IMR-90 (cell line): ENCODE data around the gene GTF2H1.

Source experiments
- CEBPB ChIP-seq: IDR thresholded peaks from 2 replicates; pipeline ENCODE4 v1.6.1; 2012; ENCODE audit warnings: low read depth, low read length, improper control_type of control experiment
- CHD1 ChIP-seq: IDR thresholded peaks from 2 replicates; pipeline ENCODE4 v1.6.1; 2012; ENCODE audit warnings: low read depth, low read length, improper control_type of control experiment
- MXI1 ChIP-seq: IDR thresholded peaks from 2 replicates; pipeline ENCODE4 v1.6.1; 2012; ENCODE audit warnings: low read depth, mild to moderate bottlenecking, low read length, moderate library complexity, borderline replicate concordance
- NFE2L2 ChIP-seq: fragments of 150-350 bp; IDR thresholded peaks from 2 replicates; pipeline ENCODE4 v1.6.1; 2016; ENCODE audit warnings: low read depth, mild to moderate bottlenecking, low read length
- POLR2A ChIP-seq: IDR thresholded peaks from 2 replicates; pipeline ENCODE4 v1.6.1; 2012; ENCODE audit warnings: mild to moderate bottlenecking, low read depth, low read length
- RCOR1 ChIP-seq: IDR thresholded peaks from 2 replicates; pipeline ENCODE4 v1.6.1; 2012; ENCODE audit warnings: mild to moderate bottlenecking, low read length, improper control_type of control experiment; ENCODE audit not compliant: insufficient replicate concordance
- RFX5 ChIP-seq: IDR thresholded peaks from 2 replicates; pipeline ENCODE4 v1.8.0; 2012; ENCODE audit warnings: low read depth, mild to moderate bottlenecking, low read length, moderate library complexity
- USF2 ChIP-seq: fragments of 150-350 bp; IDR thresholded peaks from 2 replicates; pipeline ENCODE4 v1.6.1; 2017; ENCODE audit warnings: mild to moderate bottlenecking, antibody characterized with exemption, low read length, low read depth
- TF ChIP-seq, protein P1 (sequence below): conservative IDR thresholded peaks from 2 replicates; pipeline ENCODE4 v1.5.1; 2012; ENCODE audit warnings: mild to moderate bottlenecking, low read depth, low read length, improper control_type of control experiment
- TF ChIP-seq, protein P2 (sequence below): fragments of 150-350 bp; IDR thresholded peaks from 2 replicates; pipeline ENCODE4 v1.6.1; 2016; ENCODE audit warnings: low read depth, mild to moderate bottlenecking, low read length, moderate library complexity, borderline replicate concordance

DNA sequence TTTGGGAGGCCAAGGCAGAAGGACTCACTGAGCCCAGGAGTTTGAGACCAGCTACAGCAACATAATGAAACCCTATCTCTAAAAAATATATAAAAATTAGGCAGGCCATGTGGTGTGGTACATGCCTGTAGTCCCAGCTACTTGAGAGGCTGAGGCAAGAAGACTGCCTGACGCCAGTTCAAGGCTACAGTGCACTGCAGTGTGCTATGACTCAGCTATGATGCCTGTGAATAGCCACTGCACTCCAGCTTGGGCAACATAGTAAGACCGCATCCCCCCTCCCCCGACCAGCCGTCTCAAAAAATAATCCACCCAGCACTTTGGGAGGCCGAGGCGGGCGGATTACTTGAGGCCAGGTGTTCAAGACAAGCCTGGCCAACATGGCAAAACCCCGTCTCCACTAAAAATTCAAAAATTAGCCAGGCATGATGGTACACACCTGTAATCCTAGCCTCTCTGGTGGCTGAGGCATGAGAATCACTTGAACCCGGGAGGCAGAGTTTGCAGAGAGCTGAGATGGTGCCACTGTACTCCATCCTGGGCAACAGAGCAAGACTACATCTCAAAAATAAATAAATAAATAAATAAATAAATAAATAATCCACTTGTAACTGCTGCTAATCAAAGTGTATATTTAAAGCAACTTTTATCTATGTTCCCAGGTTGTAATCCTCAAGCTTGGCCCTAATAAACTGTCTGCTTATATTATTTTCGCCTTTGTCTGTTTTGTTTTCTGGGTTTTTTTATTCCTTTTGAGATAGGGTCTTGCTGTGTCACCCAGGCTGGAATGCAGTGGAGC lies 8.2 kb upstream of the GTF2H1 start:
- TF ChIP-seq USF2: no peak
- TF ChIP-seq, protein P1, sequence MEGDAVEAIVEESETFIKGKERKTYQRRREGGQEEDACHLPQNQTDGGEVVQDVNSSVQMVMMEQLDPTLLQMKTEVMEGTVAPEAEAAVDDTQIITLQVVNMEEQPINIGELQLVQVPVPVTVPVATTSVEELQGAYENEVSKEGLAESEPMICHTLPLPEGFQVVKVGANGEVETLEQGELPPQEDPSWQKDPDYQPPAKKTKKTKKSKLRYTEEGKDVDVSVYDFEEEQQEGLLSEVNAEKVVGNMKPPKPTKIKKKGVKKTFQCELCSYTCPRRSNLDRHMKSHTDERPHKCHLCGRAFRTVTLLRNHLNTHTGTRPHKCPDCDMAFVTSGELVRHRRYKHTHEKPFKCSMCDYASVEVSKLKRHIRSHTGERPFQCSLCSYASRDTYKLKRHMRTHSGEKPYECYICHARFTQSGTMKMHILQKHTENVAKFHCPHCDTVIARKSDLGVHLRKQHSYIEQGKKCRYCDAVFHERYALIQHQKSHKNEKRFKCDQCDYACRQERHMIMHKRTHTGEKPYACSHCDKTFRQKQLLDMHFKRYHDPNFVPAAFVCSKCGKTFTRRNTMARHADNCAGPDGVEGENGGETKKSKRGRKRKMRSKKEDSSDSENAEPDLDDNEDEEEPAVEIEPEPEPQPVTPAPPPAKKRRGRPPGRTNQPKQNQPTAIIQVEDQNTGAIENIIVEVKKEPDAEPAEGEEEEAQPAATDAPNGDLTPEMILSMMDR: no peak
- TF ChIP-seq RFX5: no peak
- no peak for TF ChIP-seq POLR2A
- no peak for TF ChIP-seq RCOR1
- TF ChIP-seq, protein P2, sequence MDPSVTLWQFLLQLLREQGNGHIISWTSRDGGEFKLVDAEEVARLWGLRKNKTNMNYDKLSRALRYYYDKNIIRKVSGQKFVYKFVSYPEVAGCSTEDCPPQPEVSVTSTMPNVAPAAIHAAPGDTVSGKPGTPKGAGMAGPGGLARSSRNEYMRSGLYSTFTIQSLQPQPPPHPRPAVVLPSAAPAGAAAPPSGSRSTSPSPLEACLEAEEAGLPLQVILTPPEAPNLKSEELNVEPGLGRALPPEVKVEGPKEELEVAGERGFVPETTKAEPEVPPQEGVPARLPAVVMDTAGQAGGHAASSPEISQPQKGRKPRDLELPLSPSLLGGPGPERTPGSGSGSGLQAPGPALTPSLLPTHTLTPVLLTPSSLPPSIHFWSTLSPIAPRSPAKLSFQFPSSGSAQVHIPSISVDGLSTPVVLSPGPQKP: no peak
- TF ChIP-seq CHD1: no peak
- TF ChIP-seq CEBPB: no peak
- TF ChIP-seq NFE2L2: no peak
- TF ChIP-seq MXI1: no peak
